KMS-11 (cell line): Measurements from ENCODE around the gene PRXL2B.

Experiments
- H2AFZ ChIP-seq: fragments of 200-600 bp; sonication (generic); 2 replicates; pipeline ENCODE4 v1.6.1; 2016; ENCODE audit warnings: antibody characterized with exemption, mixed run types, low read depth
- H3K27ac ChIP-seq: fragments of 200-600 bp; sonication (generic); 2 replicates; pipeline ENCODE4 v1.6.1; 2016; ENCODE audit warnings: mild to moderate bottlenecking, mixed run types
- H3K27me3 ChIP-seq: fragments of 200-600 bp; sonication (generic); 2 replicates; pipeline ENCODE4 v1.6.1; 2017; ENCODE audit warnings: mild to moderate bottlenecking, low read depth, mixed run types, moderate library complexity; ENCODE audit not compliant: insufficient read depth
- H3K36me3 ChIP-seq: fragments of 200-600 bp; sonication (generic); 2 replicates; pipeline ENCODE4 v1.6.1; 2017; ENCODE audit warnings: mild to moderate bottlenecking, mixed run types; ENCODE audit not compliant: insufficient read depth
- H3K4me1 ChIP-seq: fragments of 200-600 bp; sonication (generic); 2 replicates; pipeline ENCODE4 v1.6.1; 2016; ENCODE audit warnings: mild to moderate bottlenecking, low read depth, mixed run types; ENCODE audit not compliant: poor library complexity, severe bottlenecking
- H3K4me2 ChIP-seq: fragments of 200-600 bp; sonication (generic); 2 replicates; pipeline ENCODE4 v1.7.0; 2016; ENCODE audit warnings: mild to moderate bottlenecking, mixed run types
- H3K4me3 ChIP-seq: fragments of 200-600 bp; sonication (generic); IDR thresholded peaks from 2 replicates; pipeline ENCODE4 v1.6.1; 2017; ENCODE audit warnings: low read depth, low read length, mixed read lengths; ENCODE audit not compliant: insufficient read depth
- H3K79me2 ChIP-seq: fragments of 200-600 bp; sonication (generic); 2 replicates; pipeline ENCODE4 v1.6.1; 2016; ENCODE audit warnings: low read depth, mixed run types; ENCODE audit not compliant: insufficient read depth
- H3K9ac ChIP-seq: fragments of 200-600 bp; sonication (generic); 2 replicates; pipeline ENCODE4 v1.6.1; 2016; ENCODE audit warnings: mild to moderate bottlenecking, mixed run types
- H4K20me1 ChIP-seq: fragments of 200-600 bp; sonication (generic); 2 replicates; pipeline ENCODE4 v1.6.1; 2016; ENCODE audit warnings: mild to moderate bottlenecking, mixed run types; ENCODE audit not compliant: insufficient read depth
- TF ChIP-seq, protein P1 (sequence below): fragments of 200-600 bp; sonication (generic); conservative IDR thresholded peaks from 2 replicates; pipeline ENCODE4 v1.6.1; 2017; ENCODE audit warnings: low read depth, mild to moderate bottlenecking, antibody characterized with exemption, low read length, moderate library complexity, mixed read lengths

PRXL2B gene

GRCh38 chr1:2589431-2590232 is 3.1 kb downstream of the PRXL2B start:
- TF ChIP-seq, protein P1, sequence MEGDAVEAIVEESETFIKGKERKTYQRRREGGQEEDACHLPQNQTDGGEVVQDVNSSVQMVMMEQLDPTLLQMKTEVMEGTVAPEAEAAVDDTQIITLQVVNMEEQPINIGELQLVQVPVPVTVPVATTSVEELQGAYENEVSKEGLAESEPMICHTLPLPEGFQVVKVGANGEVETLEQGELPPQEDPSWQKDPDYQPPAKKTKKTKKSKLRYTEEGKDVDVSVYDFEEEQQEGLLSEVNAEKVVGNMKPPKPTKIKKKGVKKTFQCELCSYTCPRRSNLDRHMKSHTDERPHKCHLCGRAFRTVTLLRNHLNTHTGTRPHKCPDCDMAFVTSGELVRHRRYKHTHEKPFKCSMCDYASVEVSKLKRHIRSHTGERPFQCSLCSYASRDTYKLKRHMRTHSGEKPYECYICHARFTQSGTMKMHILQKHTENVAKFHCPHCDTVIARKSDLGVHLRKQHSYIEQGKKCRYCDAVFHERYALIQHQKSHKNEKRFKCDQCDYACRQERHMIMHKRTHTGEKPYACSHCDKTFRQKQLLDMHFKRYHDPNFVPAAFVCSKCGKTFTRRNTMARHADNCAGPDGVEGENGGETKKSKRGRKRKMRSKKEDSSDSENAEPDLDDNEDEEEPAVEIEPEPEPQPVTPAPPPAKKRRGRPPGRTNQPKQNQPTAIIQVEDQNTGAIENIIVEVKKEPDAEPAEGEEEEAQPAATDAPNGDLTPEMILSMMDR, result no peak
- H3K36me3 ChIP-seq, result no peaks in the 10 kb centered on the region
- H3K79me2 ChIP-seq, result no peaks in the 10 kb centered on the region
- no peak overlapping the region for H2AFZ ChIP-seq
- H4K20me1 ChIP-seq, result no peaks in the 10 kb centered on the region
- H3K4me3 ChIP-seq, result no peak overlapping the region
- no peak overlapping the region for H3K9ac ChIP-seq
- no peak overlapping the region for H3K27ac ChIP-seq
- H3K4me1 ChIP-seq, result peaks cover 9% of the 10 kb centered on the region
- H3K27me3 ChIP-seq, result peaks cover 42% of the 10 kb centered on the region
- no peak overlapping the region for H3K4me2 ChIP-seq

- no peaks in the 10 kb centered on the region for H3K36me3 ChIP-seq
- no peak overlapping the region for H2AFZ ChIP-seq
- peaks cover 50% of the 10 kb centered on the region for H3K27me3 ChIP-seq
- H4K20me1 ChIP-seq, result no peaks in the 10 kb centered on the region
- H3K9ac ChIP-seq, result no peak overlapping the region
- no peak overlapping the region for H3K27ac ChIP-seq
- H3K4me1 ChIP-seq, result peaks cover 2% of the 10 kb centered on the region
- TF ChIP-seq, protein P1, result no peak
- H3K79me2 ChIP-seq, result no peaks in the 10 kb centered on the region
- H3K4me2 ChIP-seq, result no peak overlapping the region
- H3K4me3 ChIP-seq, result no peak overlapping the region
Observed at GRCh38 chr1:2590233-2591141, 3.9 kb downstream of the PRXL2B start.

DNA sequence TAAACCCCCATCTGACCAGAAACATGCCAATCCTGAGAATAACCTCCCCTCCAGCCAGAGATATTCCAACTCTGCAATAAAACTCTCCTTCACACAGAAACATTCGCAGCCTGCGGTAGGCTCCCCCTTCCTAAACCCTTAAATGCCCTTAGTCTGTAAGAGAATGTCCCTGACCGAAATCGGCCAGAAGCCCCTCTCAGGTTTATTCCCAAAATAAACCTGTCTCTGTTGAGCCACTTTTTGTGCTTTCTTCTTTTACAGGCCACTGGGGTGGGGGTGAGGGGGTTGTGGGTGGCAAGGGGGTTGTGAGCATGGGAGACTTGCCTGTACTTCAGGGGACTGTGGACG is 4.6 kb downstream of the PRXL2B start:
- H2AFZ ChIP-seq, result no peak overlapping the region
- H3K27me3 ChIP-seq, result peaks cover 58% of the 10 kb centered on the region
- no peaks in the 10 kb centered on the region for H3K36me3 ChIP-seq
- no peak overlapping the region for H3K4me2 ChIP-seq
- H3K27ac ChIP-seq, result no peak overlapping the region
- no peaks in the 10 kb centered on the region for H3K4me1 ChIP-seq
- no peak overlapping the region for H3K9ac ChIP-seq
- TF ChIP-seq, protein P1, result no peak
- no peak overlapping the region for H3K4me3 ChIP-seq
- no peaks in the 10 kb centered on the region for H3K79me2 ChIP-seq
- no peaks in the 10 kb centered on the region for H4K20me1 ChIP-seq

GRCh38 chr1:2591581-2592261 is 5.1 kb downstream of the PRXL2B start:
- H3K4me1 ChIP-seq, result no peaks in the 10 kb centered on the region
- no peak overlapping the region for H3K4me3 ChIP-seq
- TF ChIP-seq, protein P1, result no peak
- H3K4me2 ChIP-seq, result no peak overlapping the region
- H3K36me3 ChIP-seq, result no peaks in the 10 kb centered on the region
- peaks cover 63% of the 10 kb centered on the region for H3K27me3 ChIP-seq
- no peak overlapping the region for H2AFZ ChIP-seq
- no peak overlapping the region for H3K9ac ChIP-seq
- no peaks in the 10 kb centered on the region for H4K20me1 ChIP-seq
- H3K27ac ChIP-seq, result no peak overlapping the region
- no peaks in the 10 kb centered on the region for H3K79me2 ChIP-seq
